NCI-H2196 (cell line): ENCODE results near the gene RGMB.
"Not testable (repeated sequence)": the region's sequence is repeated elsewhere in the genome, so short reads cannot be mapped to it uniquely, and the experiment has no call there.

Source experiments
- DNase-seq: peaks from one replicate; lab custom pipeline; 2025; ENCODE audit not compliant: unreplicated experiment; lab: John Stamatoyannopoulos, UW

Gene RGMB, protein sequence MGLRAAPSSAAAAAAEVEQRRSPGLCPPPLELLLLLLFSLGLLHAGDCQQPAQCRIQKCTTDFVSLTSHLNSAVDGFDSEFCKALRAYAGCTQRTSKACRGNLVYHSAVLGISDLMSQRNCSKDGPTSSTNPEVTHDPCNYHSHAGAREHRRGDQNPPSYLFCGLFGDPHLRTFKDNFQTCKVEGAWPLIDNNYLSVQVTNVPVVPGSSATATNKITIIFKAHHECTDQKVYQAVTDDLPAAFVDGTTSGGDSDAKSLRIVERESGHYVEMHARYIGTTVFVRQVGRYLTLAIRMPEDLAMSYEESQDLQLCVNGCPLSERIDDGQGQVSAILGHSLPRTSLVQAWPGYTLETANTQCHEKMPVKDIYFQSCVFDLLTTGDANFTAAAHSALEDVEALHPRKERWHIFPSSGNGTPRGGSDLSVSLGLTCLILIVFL

GRCh38 chr5:98773464-98774191 is at the start of gene RGMB:
TSS of gene RGMB (plus strand) at chr5:98773663. CDS start at chr5:98774071, 408 bp downstream.
- peak; percentile 96 for DNase-seq

DNA sequence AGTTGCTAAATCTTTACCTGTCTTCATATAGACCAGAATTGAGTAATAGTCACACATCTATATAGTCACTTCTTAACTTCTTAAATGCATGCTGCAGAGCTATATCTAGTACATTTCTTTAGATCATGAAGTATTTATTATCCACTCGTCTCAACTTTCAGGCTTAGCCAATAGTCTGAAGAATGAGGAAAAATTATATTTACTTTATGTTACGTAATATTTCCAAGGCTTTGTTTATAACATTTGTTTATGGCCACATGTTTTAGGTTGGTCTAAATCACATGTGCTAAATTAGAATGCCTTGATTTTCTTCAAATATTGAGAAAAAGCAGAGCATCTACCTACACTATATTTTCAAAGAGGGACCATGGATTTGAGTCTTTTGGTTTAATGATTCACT is 47.2 kb upstream of the RGMB start:
- DNase-seq, result no peak

GRCh38 chr5:98727686-98728085 is 45.8 kb upstream of the RGMB start:
- no peak for DNase-seq

GRCh38 chr5:98734646-98735045 is 38.8 kb upstream of the RGMB start:
- DNase-seq, result no peak

- DNase-seq, result no peak
These were observed 37.5 kb upstream of the RGMB start for GRCh38 chr5:98735806-98736507.

DNA sequence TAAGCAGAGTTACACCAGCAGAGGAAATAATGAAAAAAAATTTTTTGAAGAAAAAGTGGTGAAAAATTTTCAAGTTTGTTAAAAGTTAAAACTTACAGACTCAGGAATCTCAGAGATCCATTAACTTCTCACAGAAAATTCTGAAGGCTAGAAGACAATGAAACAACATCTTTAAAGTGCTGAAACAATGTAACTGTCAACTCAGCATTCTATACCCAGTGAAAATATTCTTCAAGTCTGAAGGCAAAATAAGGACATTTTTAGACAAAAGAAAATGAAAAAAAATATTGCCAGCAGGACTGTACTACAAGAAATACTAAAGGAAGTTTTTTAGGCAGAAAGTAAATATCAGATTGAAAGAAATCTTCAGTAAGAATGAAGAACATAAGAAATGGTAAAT is 36.7 kb upstream of the RGMB start:
- no peak for DNase-seq

GRCh38 chr5:98737441-98737840 is 36.0 kb upstream of the RGMB start:
- not testable (repeated sequence) for DNase-seq

- not testable (repeated sequence) for DNase-seq
These were observed 34.8 kb upstream of the RGMB start for GRCh38 chr5:98738481-98739149.

DNA sequence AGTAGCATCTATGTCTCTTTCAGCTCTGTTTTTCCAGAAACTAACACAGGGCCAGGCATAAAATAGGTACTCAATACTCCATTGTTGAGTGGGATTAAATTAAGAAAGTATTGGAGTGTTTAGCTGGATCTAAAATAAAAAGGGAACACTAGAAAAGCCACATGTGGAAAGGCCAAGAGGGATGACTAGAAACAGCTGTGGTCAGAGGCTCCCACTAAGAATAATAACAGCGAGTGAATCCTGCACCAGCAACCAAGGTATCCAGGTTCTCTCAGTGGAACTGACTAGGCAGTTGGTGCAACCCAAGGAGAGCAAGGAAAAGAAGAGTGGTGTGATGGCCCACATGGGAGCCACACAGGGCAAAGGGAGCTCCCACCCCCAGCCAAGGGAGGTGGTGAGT is 31.5 kb upstream of the RGMB start:
- no peak for DNase-seq

DNA sequence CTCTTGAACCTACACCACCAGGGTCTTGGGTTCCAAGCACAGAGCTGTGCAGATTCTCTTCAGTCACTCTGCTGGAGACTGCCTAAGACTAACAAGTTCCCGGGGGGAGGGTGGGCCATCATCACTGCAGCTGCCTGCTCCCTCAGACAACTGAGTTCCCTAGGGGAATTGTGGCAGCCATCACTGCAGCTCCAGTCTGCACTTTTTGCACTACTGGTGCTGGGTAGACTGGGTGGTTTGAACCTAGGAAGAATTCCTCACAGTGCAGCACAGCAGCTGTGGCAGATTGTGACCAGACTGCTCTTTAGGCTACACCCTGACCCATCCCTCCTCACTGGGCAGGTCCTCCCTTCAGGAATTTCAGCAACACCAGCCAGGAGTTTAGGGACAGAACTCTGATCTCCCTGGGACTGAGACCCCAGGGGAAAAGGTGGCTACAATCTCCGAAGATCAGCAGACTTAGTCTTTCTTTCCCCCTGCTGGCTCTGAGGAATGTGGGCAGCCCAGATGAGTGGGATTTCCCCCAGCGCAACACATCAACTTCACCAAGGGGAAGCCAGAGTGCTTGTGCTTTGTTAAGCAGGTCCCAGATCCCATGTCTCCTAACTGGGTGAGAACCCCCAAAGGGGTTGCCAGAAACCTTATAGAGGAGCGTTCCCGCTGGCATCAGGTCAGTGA is 30.9 kb upstream of the RGMB start:
- DNase-seq, result no peak

DNA sequence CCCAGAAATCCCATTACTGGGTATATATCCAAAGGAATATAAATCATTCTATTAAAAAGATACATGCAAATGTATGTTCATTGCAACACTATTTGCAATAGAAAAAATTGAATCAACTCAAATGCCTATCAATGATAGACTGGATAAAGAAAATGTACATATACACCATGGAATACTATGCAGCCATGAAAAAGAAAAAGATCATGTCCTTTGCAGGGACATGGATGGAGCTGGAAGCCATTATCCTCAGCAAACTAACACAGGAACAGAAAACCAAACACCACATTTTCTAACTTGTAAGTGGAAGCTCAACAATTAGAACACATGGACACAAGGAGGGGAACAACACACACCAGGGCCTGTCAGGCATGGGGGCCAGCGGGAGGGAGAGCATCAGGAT is 25.2 kb upstream of the RGMB start:
- DNase-seq, result not testable (repeated sequence)

DNA sequence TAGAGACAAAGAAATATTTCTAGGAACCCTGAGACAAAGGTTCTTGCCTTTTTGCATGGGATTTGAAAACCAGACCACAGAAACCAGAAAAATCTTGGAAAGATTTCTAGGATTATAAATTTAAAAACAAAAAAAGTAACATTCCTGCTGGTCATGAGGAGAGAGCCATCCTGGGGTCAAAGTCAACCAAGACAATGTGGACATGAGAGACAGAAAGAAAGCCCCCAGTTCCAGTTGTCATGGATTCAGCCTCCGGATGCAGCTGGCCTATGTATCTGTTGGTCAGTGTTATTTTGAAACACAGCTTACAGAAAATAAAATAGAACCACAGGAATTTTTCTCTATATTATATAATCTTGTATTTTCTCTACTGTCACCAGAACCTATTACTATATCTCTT is 24.4 kb upstream of the RGMB start:
- DNase-seq, result no peak

DNA sequence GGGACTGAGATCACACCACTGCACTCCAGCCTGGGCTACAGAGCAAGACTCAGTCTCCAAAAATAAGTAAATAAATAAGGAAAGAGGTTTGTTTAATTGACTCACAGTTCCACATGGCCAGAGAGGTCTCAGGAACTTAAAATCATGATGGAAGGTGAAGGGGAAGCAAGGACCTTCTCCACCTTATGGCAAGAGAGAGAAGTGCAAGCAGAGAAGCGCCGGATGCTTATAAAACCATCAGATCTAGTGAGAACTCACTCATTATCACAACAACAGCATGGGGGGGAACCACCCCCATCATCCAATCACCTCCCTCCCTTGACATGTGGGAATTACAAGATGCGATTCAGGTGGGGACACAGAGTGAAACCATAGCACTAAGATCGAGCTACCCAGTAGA is 22.8 kb upstream of the RGMB start:
- no peak for DNase-seq

- not testable (repeated sequence) for DNase-seq
These were observed 21.1 kb upstream of the RGMB start for GRCh38 chr5:98752331-98752730.

DNA sequence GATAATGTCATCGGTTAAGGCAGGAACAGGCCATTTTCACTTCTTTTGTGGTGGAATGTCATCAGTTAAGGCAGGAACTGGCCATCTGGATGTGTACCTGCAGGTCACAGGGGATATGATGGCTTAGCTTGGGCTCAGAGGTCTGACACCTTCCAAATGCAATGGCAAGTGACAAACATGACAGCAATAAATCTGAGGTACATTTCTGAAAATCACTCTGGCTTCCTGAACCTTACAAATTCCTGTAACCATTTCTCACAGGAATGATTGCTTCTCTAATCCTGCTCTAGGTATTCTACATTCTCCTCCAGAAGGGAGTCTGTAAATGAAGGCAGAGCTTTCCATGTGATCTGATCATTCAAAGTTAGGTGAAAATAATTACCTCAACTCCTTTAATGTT is 20.7 kb upstream of the RGMB start:
- DNase-seq, result not testable (repeated sequence)

- no peak for DNase-seq
These were observed 20.0 kb upstream of the RGMB start for GRCh38 chr5:98753507-98753906.

DNA sequence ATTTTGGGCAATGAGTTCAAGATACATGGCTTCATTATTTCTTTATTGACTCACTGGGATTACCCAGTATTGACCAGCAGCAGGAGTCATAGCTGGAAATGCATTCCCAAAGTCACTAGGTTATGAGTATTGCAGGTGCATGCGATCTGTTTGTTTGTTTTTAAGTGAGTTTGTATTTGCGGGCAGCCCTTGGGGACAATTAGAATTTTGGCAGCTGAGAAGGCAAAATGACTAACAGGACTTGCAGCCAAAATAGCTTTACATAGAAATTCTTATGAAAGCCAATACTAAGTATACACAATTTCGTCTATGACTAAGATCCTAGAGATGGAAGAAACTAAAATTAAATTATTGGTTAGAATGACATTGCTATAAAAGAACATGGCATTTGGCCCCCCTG is 18.1 kb upstream of the RGMB start:
- no peak for DNase-seq

GRCh38 chr5:98757978-98758377 is 15.5 kb upstream of the RGMB start:
- DNase-seq, result no peak

GRCh38 chr5:98763001-98763630 is 10.3 kb upstream of the RGMB start:
- no peak for DNase-seq

GRCh38 chr5:98765815-98766214 is 7.6 kb upstream of the RGMB start:
- DNase-seq, result no peak
